Choroid plexus epithelial cell (primary cell): ENCODE data around the gene PSMB1.
A peak's percentile ranks its signal among the peaks of the same experiment; 100 is the strongest.
"Not testable (repeated sequence)": the region's sequence is repeated elsewhere in the genome, so short reads cannot be mapped to it uniquely, and the experiment has no call there.

Experiments used
- DNase-seq: peaks from one replicate; pipeline ENCODE4 v3.0.0-alpha.2; 2010; ENCODE audit warnings: low read depth
- H3K4me3 ChIP-seq: 2 replicates; pipeline ENCODE4 v1.5.1; 2011; ENCODE audit warnings: low read depth, mild to moderate bottlenecking, control low read depth, low read length, moderate library complexity
- CTCF ChIP-seq: conservative IDR thresholded peaks from 2 replicates; pipeline ENCODE4 v1.5.1; 2011; ENCODE audit warnings: low read depth, mild to moderate bottlenecking, control low read depth, inconsistent platforms, low read length, moderate library complexity

Gene PSMB1

DNA sequence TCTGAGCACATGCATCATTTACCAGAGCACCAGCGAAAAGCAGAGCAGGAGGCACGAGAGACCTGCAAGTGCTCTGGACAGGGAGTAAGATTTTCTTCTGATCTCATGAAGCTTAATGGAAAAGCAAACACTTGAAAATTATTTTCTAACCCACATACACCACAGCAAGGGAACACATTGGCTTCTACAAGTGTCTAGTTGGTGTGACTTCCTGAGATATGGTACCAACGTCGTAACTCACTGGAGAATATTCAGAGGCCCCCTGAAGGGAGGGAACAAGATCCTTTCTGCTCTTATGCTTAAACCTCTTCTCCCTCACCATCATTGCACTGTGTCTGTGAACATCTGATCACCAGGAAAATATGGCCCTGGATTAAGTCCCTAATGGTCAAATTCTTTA, 48.6 kb downstream of the PSMB1 start:
- H3K4me3 ChIP-seq, result no peak overlapping the region
- TF ChIP-seq CTCF, result no peak
- no peak for DNase-seq

DNA sequence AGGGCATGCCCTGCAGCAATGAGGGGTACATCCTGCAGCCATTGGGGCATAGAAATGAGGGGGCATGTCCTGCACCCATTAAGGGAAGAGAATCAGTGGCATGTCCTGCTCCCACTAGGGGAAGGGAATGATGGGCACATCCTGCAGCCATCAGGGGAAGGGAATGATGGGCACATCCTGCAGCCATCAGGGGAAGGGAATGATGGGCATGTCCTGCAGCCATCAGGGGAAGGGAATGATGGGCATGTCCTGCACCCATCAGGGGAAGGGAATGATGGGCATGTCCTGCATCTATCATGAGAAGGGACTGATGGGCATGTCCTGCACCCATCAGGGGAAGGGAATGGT, 49.7 kb downstream of the PSMB1 start:
- H3K4me3 ChIP-seq, result no peak overlapping the region
- no peak for DNase-seq
- no peak for TF ChIP-seq CTCF

- DNase-seq, H3K4me3 ChIP-seq: not testable (repeated sequence)
These were observed 50.2 kb downstream of the PSMB1 start for GRCh38 chr6:170502733-170503413.

DNA sequence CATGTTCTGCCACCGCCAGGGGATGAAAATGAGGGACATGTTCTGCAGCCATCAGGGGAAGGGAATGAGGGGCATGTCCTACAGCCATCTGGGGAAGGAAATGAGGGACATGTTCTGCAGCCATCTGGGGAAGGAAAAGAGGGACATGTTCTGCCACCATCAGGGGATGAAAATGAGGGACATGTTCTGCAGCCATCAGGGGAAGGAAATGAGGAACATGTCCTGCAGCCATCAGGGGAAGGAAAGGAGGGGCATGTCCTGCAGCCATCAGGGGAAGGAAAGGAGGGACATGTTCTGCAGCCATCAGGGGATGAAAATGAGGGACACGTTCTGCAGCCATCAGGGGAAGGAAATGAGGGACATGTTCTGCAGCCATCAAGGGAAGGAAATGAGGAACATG, 50.8 kb downstream of the PSMB1 start:
- not testable (repeated sequence) for DNase-seq, H3K4me3 ChIP-seq

DNA sequence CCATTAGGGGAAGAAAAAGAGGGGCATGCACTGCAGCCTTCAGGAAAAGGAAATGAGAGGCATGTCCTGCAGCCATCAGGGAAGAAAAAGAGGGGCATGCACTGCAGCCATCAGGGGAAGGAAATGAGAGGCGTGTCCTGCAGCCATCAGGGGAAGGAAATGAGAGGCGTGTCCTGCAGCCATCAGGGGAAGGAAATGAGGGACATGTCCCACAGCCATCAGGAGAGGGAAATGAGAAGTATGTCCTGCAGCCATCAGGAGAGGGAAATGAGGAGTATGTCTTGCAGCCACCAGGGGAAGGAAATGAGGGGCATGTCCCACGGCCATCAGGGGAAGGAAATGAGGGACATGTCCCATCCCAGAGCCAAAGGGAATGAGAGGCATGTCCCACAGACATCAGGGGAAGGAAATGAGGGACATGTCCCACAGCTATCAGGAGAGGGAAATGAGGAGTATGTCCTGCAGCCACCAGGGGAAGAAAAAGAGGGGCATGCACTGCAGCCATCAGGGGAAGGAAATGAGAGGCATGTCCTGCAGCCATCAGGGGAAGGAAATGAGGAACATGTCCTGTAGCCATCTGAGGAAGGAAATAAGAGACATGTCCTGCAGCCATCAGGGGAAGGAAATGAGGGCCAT, 52.0 kb downstream of the PSMB1 start:
- no peak overlapping the region for H3K4me3 ChIP-seq
- TF ChIP-seq CTCF, result no peak
- no peak for DNase-seq

DNA sequence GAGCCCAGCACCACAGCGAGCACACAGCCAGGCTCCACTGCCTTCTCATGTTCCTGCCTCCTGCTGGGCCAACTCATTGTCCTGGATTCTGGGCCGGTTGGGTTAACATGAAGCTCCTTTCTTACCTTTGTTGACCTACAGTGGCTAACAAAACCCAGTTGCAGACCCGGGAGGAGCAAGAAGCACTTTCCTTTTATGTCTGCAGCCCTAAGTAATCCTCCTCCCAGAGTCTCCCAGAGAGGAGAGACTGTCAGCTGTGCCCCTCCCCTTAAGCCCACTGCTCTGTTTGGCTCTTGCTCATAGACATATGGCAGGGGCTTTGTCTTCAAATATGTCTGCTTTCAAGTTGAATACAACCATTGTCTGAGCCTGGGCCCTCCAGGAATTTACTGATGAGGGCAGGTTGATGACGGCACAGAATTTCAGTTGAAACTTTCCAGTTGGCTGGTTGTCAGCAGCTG, 55.2 kb downstream of the PSMB1 start:
- peak; percentile 60 for DNase-seq

GRCh38 chr6:170493354-170493753, 59.8 kb downstream of the PSMB1 start:
- DNase-seq, result no peak
- TF ChIP-seq CTCF, result no peak
- no peak overlapping the region for H3K4me3 ChIP-seq

More for the DNA sequence above, 55.2 kb downstream of the PSMB1 start:
- TF ChIP-seq CTCF, result no peak
- no peak overlapping the region for H3K4me3 ChIP-seq

GRCh38 chr6:170490259-170490658, 62.8 kb downstream of the PSMB1 start:
- no peak overlapping the region for H3K4me3 ChIP-seq
- no peak for DNase-seq
- no peak for TF ChIP-seq CTCF
